ENCODE measurements around the gene ATP8B2. TPM values are rescaled to one million over a fixed set of nuclear protein-coding genes. Genes with fewer than 3 reads are reported as not detected.
"Not testable (repeated sequence)": the region's sequence is repeated elsewhere in the genome, so short reads cannot be mapped to it uniquely, and the experiment has no call there.

The ATP8B2 gene
- total RNA-seq: 77.0 and 112 TPM in 2 replicates

- peak; percentile 39 for DNase-seq (ENCODE audit: low read depth, low spot score)
These were observed at the start of gene ATP8B2 for GRCh38 chr1:154324669-154325582. Gene ATP8B2, plus strand, starts transcription at chr1:154325525. Its CDS starts 2,617 bp downstream, at chr1:154328142.

GRCh38 chr1:154276797-154277196, 48.5 kb upstream of the ATP8B2 start:
- DNase-seq (ENCODE audit: low read depth, low spot score): no peak

- DNase-seq (ENCODE audit: low read depth, low spot score): not testable (repeated sequence)
These were observed 37.7 kb upstream of the ATP8B2 start for GRCh38 chr1:154287591-154287990.

- no peak for DNase-seq (ENCODE audit: low read depth, low spot score)
These were observed 36.7 kb upstream of the ATP8B2 start for GRCh38 chr1:154288661-154289060.

- no peak for DNase-seq (ENCODE audit: low read depth, low spot score)
These were observed 34.4 kb upstream of the ATP8B2 start for GRCh38 chr1:154290921-154291320.

- no peak for DNase-seq (ENCODE audit: low read depth, low spot score)
These were observed 29.7 kb upstream of the ATP8B2 start for GRCh38 chr1:154295408-154296235.

- no peak for DNase-seq (ENCODE audit: low read depth, low spot score)
These were observed 23.7 kb upstream of the ATP8B2 start for GRCh38 chr1:154301582-154301981.

GRCh38 chr1:154304664-154305337, 20.5 kb upstream of the ATP8B2 start:
- no peak for DNase-seq (ENCODE audit: low read depth, low spot score)

GRCh38 chr1:154306151-154306550, 19.2 kb upstream of the ATP8B2 start:
- DNase-seq (ENCODE audit: low read depth, low spot score): no peak

- DNase-seq (ENCODE audit: low read depth, low spot score): not testable (repeated sequence)
These were observed 17.6 kb upstream of the ATP8B2 start for GRCh38 chr1:154307670-154308270.

GRCh38 chr1:154309136-154309535, 16.2 kb upstream of the ATP8B2 start:
- DNase-seq (ENCODE audit: low read depth, low spot score): not testable (repeated sequence)

GRCh38 chr1:154312229-154313065, 12.9 kb upstream of the ATP8B2 start:
- not testable (repeated sequence) for DNase-seq (ENCODE audit: low read depth, low spot score)

- DNase-seq (ENCODE audit: low read depth, low spot score): no peak
These were observed 12.3 kb upstream of the ATP8B2 start for GRCh38 chr1:154313066-154313356.

GRCh38 chr1:154314226-154314625, 11.1 kb upstream of the ATP8B2 start:
- DNase-seq (ENCODE audit: low read depth, low spot score): not testable (repeated sequence)

GRCh38 chr1:154316704-154317103, 8.6 kb upstream of the ATP8B2 start:
- DNase-seq (ENCODE audit: low read depth, low spot score): no peak

- DNase-seq (ENCODE audit: low read depth, low spot score): no peak
These were observed 6.9 kb upstream of the ATP8B2 start for GRCh38 chr1:154318386-154318785.

GRCh38 chr1:154320882-154321608, 4.3 kb upstream of the ATP8B2 start, which contains the start of gene AQP10:
Gene AQP10, plus strand, starts transcription at chr1:154321093. Its CDS starts 63 bp downstream, at chr1:154321156.
- DNase-seq (ENCODE audit: low read depth, low spot score): peak; percentile 29

- DNase-seq (ENCODE audit: low read depth, low spot score): not testable (repeated sequence)
These were observed 3.8 kb upstream of the ATP8B2 start for GRCh38 chr1:154321609-154321934.

GRCh38 chr1:154323493-154323892, 1.8 kb upstream of the ATP8B2 start:
- DNase-seq (ENCODE audit: low read depth, low spot score): no peak

GRCh38 chr1:154324241-154324640, 1.1 kb upstream of the ATP8B2 start:
- no peak for DNase-seq (ENCODE audit: low read depth, low spot score)

Measured in pulmonary artery endothelial cell (primary cell).